ENCODE measurements around the gene GPAT2. TPM values are rescaled to one million over a fixed set of nuclear protein-coding genes. Genes with fewer than 3 reads are reported as not detected.
A peak's percentile ranks its signal among the peaks of the same experiment; 100 is the strongest.
"Not testable (repeated sequence)": the region's sequence is repeated elsewhere in the genome, so short reads cannot be mapped to it uniquely, and the experiment has no call there.

The GPAT2 gene
- total and polyA plus RNA-seq, 2 of the 13 experiments (the other 11 are each of a cell fraction or from before 2014, with no cell fraction given): not detected

DNA sequence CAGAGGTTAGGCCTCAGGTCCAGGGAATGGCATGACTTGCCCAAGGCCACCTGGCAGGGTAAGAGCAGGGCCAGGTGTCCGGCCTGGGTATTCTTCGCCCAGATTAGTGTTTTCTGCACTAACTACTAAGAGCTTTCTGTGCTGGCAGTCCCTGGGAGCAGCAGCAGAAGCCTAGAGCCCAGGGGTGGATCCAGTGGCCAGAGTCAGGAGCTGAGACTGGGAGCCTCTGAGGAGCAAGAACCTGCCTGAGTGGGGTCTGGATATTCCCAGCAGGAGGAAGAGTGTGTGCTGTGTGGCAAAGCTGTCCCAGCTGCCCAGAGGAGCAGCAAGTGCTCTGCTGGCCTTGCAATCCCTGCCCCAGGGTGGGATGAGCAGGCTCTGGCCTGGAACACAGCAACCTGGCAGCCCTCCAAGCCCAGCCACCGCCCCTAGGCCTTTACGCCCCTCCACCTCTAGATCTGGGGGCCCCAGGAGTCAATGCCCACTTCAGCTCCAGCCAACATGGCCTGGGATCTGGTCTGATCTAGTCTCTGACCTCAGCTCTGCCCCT lies 30.7 kb upstream of the GPAT2 start (continued):
- TF ChIP-seq, protein P1, sequence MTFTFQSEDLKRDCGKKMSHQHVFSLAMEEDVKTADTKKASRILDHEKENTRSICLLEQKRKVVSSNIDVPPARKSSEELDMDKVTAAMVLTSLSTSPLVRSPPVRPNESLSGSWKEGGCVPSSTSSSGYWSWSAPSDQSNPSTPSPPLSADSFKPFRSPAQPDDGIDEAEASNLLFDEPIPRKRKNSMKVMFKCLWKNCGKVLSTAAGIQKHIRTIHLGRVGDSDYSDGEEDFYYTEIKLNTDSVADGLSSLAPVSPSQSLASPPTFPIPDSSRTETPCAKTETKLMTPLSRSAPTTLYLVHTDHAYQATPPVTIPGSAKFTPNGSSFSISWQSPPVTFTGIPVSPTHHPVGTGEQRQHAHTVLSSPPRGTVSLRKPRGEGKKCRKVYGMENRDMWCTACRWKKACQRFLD (CRISPR knock-in tag; IDR thresholded peaks at IDR 0.05; ENCODE audit: borderline replicate concordance): no peak
- no peak for TF ChIP-seq ZNF839 (CRISPR knock-in tag; IDR thresholded peaks at IDR 0.05; ENCODE audit: borderline replicate concordance)
- no peak for TF ChIP-seq CEBPG (CRISPR knock-in tag; IDR thresholded peaks at IDR 0.05)
- no peak for TF ChIP-seq NFKBIZ (CRISPR knock-in tag; IDR thresholded peaks at IDR 0.05)
- no peak for TF ChIP-seq RXRA (CRISPR knock-in tag; IDR thresholded peaks at IDR 0.05)
- TF ChIP-seq FLYWCH1 (CRISPR knock-in tag; IDR thresholded peaks at IDR 0.05): no peak
- TF ChIP-seq ATF7-NPFF (CRISPR knock-in tag; IDR thresholded peaks at IDR 0.05; ENCODE audit: low read depth): no peak
- no peak for TF ChIP-seq ZNF616 (CRISPR knock-in tag; IDR thresholded peaks at IDR 0.05; ENCODE audit: low read depth)

DNA sequence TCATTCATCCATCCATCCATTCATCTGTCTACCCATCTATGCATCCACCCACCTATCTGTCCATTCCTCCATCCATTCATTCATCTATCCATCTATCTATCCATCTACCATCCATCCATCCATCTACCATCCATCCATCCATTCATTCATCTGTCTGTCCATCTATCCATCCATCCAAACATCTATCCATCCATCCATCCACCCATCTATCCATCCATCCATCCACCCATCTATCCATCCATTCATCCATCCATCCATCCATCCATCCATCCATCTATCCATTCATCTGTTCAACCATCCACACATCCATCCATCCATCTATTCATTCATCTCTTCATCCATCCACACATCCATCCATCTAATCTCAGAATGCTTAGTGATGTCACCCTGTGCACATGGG lies 30.0 kb upstream of the GPAT2 start:
- H3K9me3 ChIP-seq (ENCODE audit: low read length); CTCF ChIA-PET (ENCODE audit: low intra/inter-chr PET ratio, low total read pairs); H3K9ac ChIP-seq (ENCODE audit: insufficient read depth, low read depth, low read length); H3K27me3 ChIP-seq (ENCODE audit: control insufficient read depth in 1 of 2, insufficient read depth in 2 of 2, low read length in 2 of 2); H3K4me3 ChIP-seq (replicated peaks in 1 of 3; ENCODE audit: insufficient read depth in 1 of 3, low read depth in 2 of 3, low read length in 3 of 3); H3K27ac ChIP-seq (ENCODE audit: extremely low read length, insufficient read depth, low read length); POLR2A ChIA-PET; DNase-seq (ENCODE audit: low spot score); BruUV-seq (replicated peaks); FAIRE-seq; H2AFZ ChIP-seq (ENCODE audit: low read length); H3K4me2 ChIP-seq (ENCODE audit: low read depth, low read length); H3K36me3 ChIP-seq (replicated peaks in 1 of 2; ENCODE audit: control insufficient read depth in 1 of 2, insufficient read depth in 2 of 2, low read length in 2 of 2); H3K79me2 ChIP-seq (ENCODE audit: insufficient read depth, low read length); H4K20me1 ChIP-seq (ENCODE audit: insufficient read depth, low read length); ATAC-seq; TF ChIP-seq ATF7, FOXP1, LCORL, SOX6, FOXA1 (CRISPR knock-in tag; IDR thresholded peaks at IDR 0.05): not testable (repeated sequence)
- H3K4me1 ChIP-seq (ENCODE audit: insufficient read depth, low read length): peaks cover 82% of the 10 kb centered on the region
- intact Hi-C loops (cut with micrococcal nuclease; ENCODE audit: unreplicated experiment): loop anchor here (10.0 kb wide), 1 partner anchor 50 kb away; the partner anchor contains the start of gene ADRA2B
- in situ Hi-C loops (cut with HindIII; ENCODE audit: extremely low pct_ligation_motif_present, low pct_unique_long_range_greater_than_20kb): loop anchor here (25.0 kb wide), 1 partner anchor 1598 kb away; the partner anchor contains the start of genes ACTR1B and C2orf92
- TF ChIP-seq ATF7 (IDR thresholded peaks at IDR 0.05) (peak; percentile 56; the same call in 1 of the 2 replicates), FOXP1 (IDR thresholded peaks at IDR 0.05) (peak; percentile 56; the same call in 1 of the 2 replicates), LCORL (IDR thresholded peaks at IDR 0.05) (peak; percentile 1; the same call in 1 of the 2 replicates), IKZF1 (IDR thresholded peaks at IDR 0.05) (peak; percentile 94; the same call in 1 of the 2 replicates), ZNF780A (CRISPR knock-in tag; IDR thresholded peaks at IDR 0.05) (0 out of 2 replicates have a peak, but pooled peaks have one; percentile 54), ZNF207 (IDR thresholded peaks at IDR 0.05; ENCODE audit: borderline replicate concordance) (0 out of 2 replicates have a peak, but pooled peaks have one; percentile 15), ARNT (IDR thresholded peaks at IDR 0.05) (peak; percentile 13; the same call in 1 of the 2 replicates), ZNF282 (IDR thresholded peaks at IDR 0.05; ENCODE audit: partially characterized antibody) (peak; percentile 75), PLRG1 (conservative IDR thresholded peaks at IDR 0.05) (peak; percentile 62; the same call in 1 of the 2 replicates), SOX6 (IDR thresholded peaks at IDR 0.05) (0 out of 2 replicates have a peak, but pooled peaks have one; percentile 18), FOXA1 (IDR thresholded peaks at IDR 0.05) (peak; percentile 23; the same call in 1 of the 2 replicates), FOXK2 (IDR thresholded peaks at IDR 0.05) (peak; percentile 7; the same call in 1 of the 2 replicates)
- TF ChIP-seq, protein P2, sequence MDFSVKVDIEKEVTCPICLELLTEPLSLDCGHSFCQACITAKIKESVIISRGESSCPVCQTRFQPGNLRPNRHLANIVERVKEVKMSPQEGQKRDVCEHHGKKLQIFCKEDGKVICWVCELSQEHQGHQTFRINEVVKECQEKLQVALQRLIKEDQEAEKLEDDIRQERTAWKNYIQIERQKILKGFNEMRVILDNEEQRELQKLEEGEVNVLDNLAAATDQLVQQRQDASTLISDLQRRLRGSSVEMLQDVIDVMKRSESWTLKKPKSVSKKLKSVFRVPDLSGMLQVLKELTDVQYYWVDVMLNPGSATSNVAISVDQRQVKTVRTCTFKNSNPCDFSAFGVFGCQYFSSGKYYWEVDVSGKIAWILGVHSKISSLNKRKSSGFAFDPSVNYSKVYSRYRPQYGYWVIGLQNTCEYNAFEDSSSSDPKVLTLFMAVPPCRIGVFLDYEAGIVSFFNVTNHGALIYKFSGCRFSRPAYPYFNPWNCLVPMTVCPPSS (IDR thresholded peaks at IDR 0.05): peak; percentile 68; the same call in 1 of the 2 replicates

All from HepG2 (cell line).